Endothelial cell of umbilical vein (primary cell): ENCODE data around the gene RUSF1. TPM values are rescaled to one million over a fixed set of nuclear protein-coding genes. Genes with fewer than 3 reads are reported as not detected.

Experiments
- BruUV-seq: library from RNA; stranded (reverse); fragments of 400-500 nt; replicated peaks from 2 replicates; lab custom pipeline; 2021; lab: Mats Ljungman, UMichigan
- CTCF ChIA-PET: fragments of 300-600, 350-600 bp; sonication (Branson Sonifier 250); formaldehyde crosslinking; loops from one replicate; lab custom pipeline; 2021; ENCODE audit warnings: antibody characterized with exemption, inconsistent platforms; lab: Charles Lee
- POLR2A ChIA-PET: fragments of 300-600, 350-600 bp; sonication (Branson Sonifier 250); formaldehyde crosslinking; loops from one replicate; lab custom pipeline; 2021; ENCODE audit warnings: antibody characterized with exemption, inconsistent platforms; lab: Charles Lee
- DNase-seq: peaks from one replicate; pipeline ENCODE4 v3.0.0-alpha.2; 2011; ENCODE audit warnings: low read depth, low spot score
- FAIRE-seq: peaks from 2 replicates; lab custom pipeline; 2011; peaks lifted over from hg19 to GRCh38; lab: Jason Lieb, UNC
- H2AFZ ChIP-seq: 2 replicates; pipeline ENCODE4 v1.6.0; 2012; ENCODE audit warnings: low read depth, low read length, control low read depth, inconsistent platforms
- H3K27ac ChIP-seq: 2 replicates; pipeline ENCODE4 v1.5.1; 2011; ENCODE audit warnings: low read depth, mild to moderate bottlenecking, control low read depth, low read length, moderate library complexity; ENCODE audit not compliant: insufficient read depth
- H3K27me3 ChIP-seq, 2 experiments: 2 replicates each; pipeline versions ENCODE4 v1.6.0 to v1.6.1; 2011; ENCODE audit warnings: low read length in 2 of 2, mixed read lengths in 1 of 2; ENCODE audit not compliant: control insufficient read depth in 2 of 2, insufficient read depth in 2 of 2
- H3K36me3 ChIP-seq, 2 experiments: 2 replicates in 1 of 2; 3 replicates in 1 of 2; pipeline ENCODE4 v1.5.1; 2011; ENCODE audit warnings: low read length in 2 of 2, mild to moderate bottlenecking in 1 of 2, moderate library complexity in 1 of 2; ENCODE audit not compliant: control insufficient read depth in 2 of 2, insufficient read depth in 2 of 2; ENCODE audit errors: extremely low read depth in 1 of 2
- H3K4me1 ChIP-seq: 3 replicates; pipeline ENCODE4 v1.5.1; 2011; ENCODE audit warnings: mild to moderate bottlenecking, low read length; ENCODE audit not compliant: control insufficient read depth, insufficient read depth; ENCODE audit errors: extremely low read depth
- H3K4me2 ChIP-seq: 2 replicates; pipeline ENCODE4 v1.6.1; 2011; ENCODE audit warnings: low read length, control low read depth, mixed read lengths; ENCODE audit not compliant: insufficient read depth
- H3K4me3 ChIP-seq, 3 experiments: fragments of 200-600 bp in 1 of 3; sonication (generic), shearing (Covaris generic) in 1 of 3; replicated peaks in 1 of 3; 2 replicates each; pipeline ENCODE4 v1.5.1; 2011 to 2016; ENCODE audit warnings: control low read depth in 3 of 3, low read length in 3 of 3, mild to moderate bottlenecking in 2 of 3, inconsistent platforms in 1 of 3, low read depth in 1 of 3, moderate library complexity in 1 of 3; ENCODE audit not compliant: insufficient read depth in 1 of 3
- H3K79me2 ChIP-seq: 2 replicates; pipeline ENCODE4 v1.6.0; 2012; ENCODE audit warnings: low read length, inconsistent platforms; ENCODE audit not compliant: control insufficient read depth, insufficient read depth
- H3K9ac ChIP-seq: replicated peaks from 2 replicates; pipeline ENCODE3; 2011; ENCODE audit warnings: low read length, control low read depth; ENCODE audit not compliant: insufficient read depth; ENCODE audit errors: extremely low read depth
- H3K9me1 ChIP-seq: replicated peaks from 3 replicates; pipeline ENCODE4 v1.6.0; 2011; ENCODE audit warnings: mild to moderate bottlenecking, low read length; ENCODE audit not compliant: control insufficient read depth, insufficient read depth; ENCODE audit errors: extremely low read depth
- H3K9me3 ChIP-seq: replicated peaks from 2 replicates; pipeline ENCODE4 v1.5.1; 2012; ENCODE audit warnings: low read length, inconsistent platforms; ENCODE audit not compliant: control insufficient read depth, insufficient read depth
- H4K20me1 ChIP-seq: replicated peaks from 2 replicates; pipeline ENCODE3; 2011; ENCODE audit warnings: mild to moderate bottlenecking, low read length; ENCODE audit not compliant: control insufficient read depth, insufficient read depth; ENCODE audit errors: extremely low read depth
- EZH2 ChIP-seq: IDR thresholded peaks from 2 replicates; pipeline ENCODE4 v1.6.1; 2012; ENCODE audit warnings: borderline replicate concordance, low read depth, mild to moderate bottlenecking, moderate library complexity, low read length, inconsistent platforms; ENCODE audit not compliant: severe bottlenecking
- MYC ChIP-seq: IDR thresholded peaks from one replicate; pipeline ENCODE4 v1.6.1; 2011; ENCODE audit warnings: mild to moderate bottlenecking, low read depth, low read length
- POLR2AphosphoS5 ChIP-seq: IDR thresholded peaks from 2 replicates; pipeline ENCODE4 v1.6.1; 2012; ENCODE audit warnings: low read depth, mild to moderate bottlenecking, control low read depth, low read length, moderate library complexity; ENCODE audit not compliant: insufficient read depth
- dilution Hi-C: fragments of 300-500 bp; cut with MboI; formaldehyde crosslinking; loops from one replicate; pipeline ENCODE4 v1.15.0; 2019; ENCODE audit warnings: low sequenced_read_pairs; ENCODE audit not compliant: extremely low pct_ligation_motif_present
- intact Hi-C: fragments of 100-400 bp; cut with micrococcal nuclease; formaldehyde crosslinking; loops from one replicate; pipeline ENCODE4 v1.10.0; 2022
- polyA plus RNA-seq, 4 experiments: library from polyadenylated mRNA; depleted of rRNA in 3 of 4; stranded (reverse) in 3 of 4; unstranded in 1 of 4; fragments of >200 nt; gene quantifications; 2 replicates each; pipeline versions ENCODE4 v1.2.1 to v1.2.3, GENCODE V29; 2011 to 2012; ENCODE audit warnings: missing spikeins in 1 of 4
- total RNA-seq: library from RNA; stranded (reverse); gene quantifications from 2 replicates; pipeline ENCODE4 v1.2.3, GENCODE V29; 2021

The RUSF1 gene
- total and polyA plus RNA-seq, 2 donors (not counting 3 experiments of a cell fraction or from before 2014, with no cell fraction given) = 36.4 to 40.3 TPM

DNA sequence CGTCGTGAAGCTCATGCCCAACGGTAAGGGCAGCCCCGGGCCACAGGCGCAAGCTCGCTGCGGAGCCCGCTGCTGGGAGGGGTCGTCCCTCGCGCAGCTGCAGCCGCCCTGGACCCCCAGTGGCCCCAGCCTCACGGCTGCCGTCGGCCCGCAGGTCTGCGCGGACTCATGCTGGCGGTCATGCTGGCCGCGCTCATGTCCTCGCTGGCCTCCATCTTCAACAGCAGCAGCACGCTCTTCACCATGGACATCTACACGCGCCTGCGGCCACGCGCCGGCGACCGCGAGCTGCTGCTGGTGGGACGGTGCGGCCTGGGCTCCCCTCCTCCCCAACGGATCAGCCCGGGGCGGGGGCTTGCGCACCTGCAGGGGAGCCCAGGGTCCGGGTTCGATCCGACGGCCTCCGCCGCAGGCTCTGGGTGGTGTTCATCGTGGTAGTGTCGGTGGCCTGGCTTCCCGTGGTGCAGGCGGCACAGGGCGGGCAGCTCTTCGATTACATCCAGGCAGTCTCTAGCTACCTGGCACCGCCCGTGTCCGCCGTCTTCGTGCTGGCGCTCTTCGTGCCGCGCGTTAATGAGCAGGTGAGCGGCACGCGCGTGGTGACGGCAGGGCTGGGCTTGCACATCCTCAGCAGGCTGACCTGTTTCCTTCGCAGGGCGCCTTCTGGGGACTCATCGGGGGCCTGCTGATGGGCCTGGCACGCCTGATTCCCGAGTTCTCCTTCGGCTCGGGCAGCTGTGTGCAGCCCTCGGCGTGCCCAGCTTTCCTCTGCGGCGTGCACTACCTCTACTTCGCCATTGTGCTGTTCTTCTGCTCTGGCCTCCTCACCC lies 19.5 kb downstream of the RUSF1 start:
- Histone ChIP-seq H3K4me2 (peak overlapping the region; percentile 9), H3K4me1 (peaks cover 11% of the 10 kb centered on the region), H3K79me2 (no peaks in the 10 kb centered on the region), H3K9me3 (no peaks in the 10 kb centered on the region), H3K9ac (no peak overlapping the region), H3K9me1 (no peaks in the 10 kb centered on the region), H4K20me1 (no peaks in the 10 kb centered on the region), H3K27ac (no peak overlapping the region), H2AFZ (peak overlapping the region; percentile 1), H3K27me3 (peaks cover 3 to 24% of the 10 kb centered on the region in 2 experiments), H3K4me3 (peak overlapping the region in 1 of 3 experiments; percentile 5), H3K36me3 (peaks cover 6 to 10% of the 10 kb centered on the region in 2 experiments)
- FAIRE-seq (no peak), DNase-seq (peak; percentile 14)
- CTCF ChIA-PET = interaction anchor here (1.0 to 2.6 kb wide), 5 partner anchors 10 to 380 kb away, joined by 3 to 10 read pairs (median 4); no protein-coding TSS in a partner anchor
- dilution Hi-C loops = no loop called here
- POLR2A ChIA-PET = no interaction called here
- no TSS peak for BruUV-seq
- TF ChIP-seq EZH2 (peak; percentile 56), MYC (no peak), POLR2AphosphoS5 (no peak)
- intact Hi-C loops = no loop called here

DNA sequence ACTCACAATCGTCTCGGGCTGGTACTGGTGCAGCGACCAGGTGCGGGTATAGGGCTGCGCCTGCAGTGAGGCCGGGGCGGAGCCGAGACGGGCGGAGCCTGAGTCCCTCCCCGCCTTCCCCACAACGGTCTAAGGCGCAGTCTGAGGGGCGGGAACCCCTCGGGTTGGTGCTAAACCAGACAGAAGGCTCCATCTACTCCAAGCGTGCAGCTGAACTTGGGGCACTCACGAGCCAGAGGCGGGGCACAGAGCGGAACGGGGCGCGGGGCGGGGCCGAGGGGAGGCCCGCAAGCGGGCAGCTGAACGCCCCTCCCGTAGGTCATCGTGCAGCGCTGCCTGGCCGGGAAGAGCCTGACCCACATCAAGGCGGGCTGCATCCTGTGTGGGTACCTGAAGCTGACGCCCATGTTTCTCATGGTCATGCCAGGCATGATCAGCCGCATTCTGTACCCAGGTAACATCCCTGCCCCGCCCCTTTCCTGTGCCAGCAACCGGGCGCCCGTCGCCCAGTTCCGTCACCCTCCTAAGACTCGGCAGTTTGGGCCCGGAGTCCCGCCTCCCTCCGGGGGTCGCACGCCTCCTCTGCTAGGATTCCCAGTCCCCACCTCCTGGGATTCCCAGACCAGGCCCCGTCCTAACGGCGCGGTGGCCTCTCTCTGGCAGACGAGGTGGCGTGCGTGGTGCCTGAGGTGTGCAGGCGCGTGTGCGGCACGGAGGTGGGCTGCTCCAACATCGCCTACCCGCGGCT lies 20.3 kb downstream of the RUSF1 start:
- no peaks in the 10 kb centered on the region for H4K20me1 ChIP-seq
- H3K4me3 ChIP-seq = peak overlapping the region in 1 of 3 experiments; percentile 35
- no peak overlapping the region for H3K27ac ChIP-seq
- no peak for FAIRE-seq
- dilution Hi-C loops = no loop called here
- ChIA-PET POLR2A (no interaction called here), CTCF (interaction anchor here (1.0 to 2.6 kb wide), 6 partner anchors 10 to 381 kb away, joined by 3 to 10 read pairs (median 4); no protein-coding TSS in a partner anchor)
- TF ChIP-seq POLR2AphosphoS5 (peak; percentile 21), EZH2 (no peak)
- H3K79me2 ChIP-seq = no peaks in the 10 kb centered on the region
- intact Hi-C loops = no loop called here
- no peak overlapping the region for H3K9ac ChIP-seq
- H3K4me1 ChIP-seq = peaks cover 11% of the 10 kb centered on the region
- H3K36me3 ChIP-seq = peaks cover 3% of the 10 kb centered on the region in 2 experiments
- no peaks in the 10 kb centered on the region for H3K9me1 ChIP-seq
- no peaks in the 10 kb centered on the region for H3K9me3 ChIP-seq
- DNase-seq = peak; percentile 21
- H3K27me3 ChIP-seq = peaks cover 3 to 24% of the 10 kb centered on the region in 2 experiments
- peak overlapping the region; percentile 66 for H2AFZ ChIP-seq
- H3K4me2 ChIP-seq = peak overlapping the region; percentile 20
- no TSS peak for BruUV-seq
